Activated naive CD4-positive, alpha-beta T cell treated with Interleukin-2 at 50 U/mL for 16 hours (primary cell): ENCODE results near the gene BCOR.

Experiments used
- DNase-seq: peaks from one replicate; pipeline ENCODE4 v3.0.0-alpha.2; 2020

The BCOR gene

GRCh38 chrX:40097504-40098263 is at the start of gene BCOR:
TSS of gene BCOR (minus strand) at chrX:40097958. CDS start at chrX:40077929, 20,029 bp downstream.
- DNase-seq, result peak; percentile 75

GRCh38 chrX:40147126-40147952 is 49.6 kb upstream of the BCOR start:
- no peak for DNase-seq

GRCh38 chrX:40146262-40147125 is 48.7 kb upstream of the BCOR start:
- DNase-seq, result peak; percentile 31

- no peak for DNase-seq
Observed at GRCh38 chrX:40145923-40146261, 48.1 kb upstream of the BCOR start.

- no peak for DNase-seq
Observed at GRCh38 chrX:40145001-40145922, 47.5 kb upstream of the BCOR start.

- DNase-seq, result no peak
Observed at GRCh38 chrX:40144576-40144975, 46.8 kb upstream of the BCOR start.

- no peak for DNase-seq
Observed at GRCh38 chrX:40143987-40144386, 46.2 kb upstream of the BCOR start.

GRCh38 chrX:40143001-40143400 is 45.2 kb upstream of the BCOR start:
- no peak for DNase-seq

- no peak for DNase-seq
Observed at GRCh38 chrX:40142417-40142816, 44.7 kb upstream of the BCOR start.

- no peak for DNase-seq
Observed at GRCh38 chrX:40140706-40141499, 43.1 kb upstream of the BCOR start.

- DNase-seq, result no peak
Observed at GRCh38 chrX:40132751-40133150, 35.0 kb upstream of the BCOR start.

- no peak for DNase-seq
Observed at GRCh38 chrX:40131654-40132337, 34.0 kb upstream of the BCOR start.

GRCh38 chrX:40130207-40130606 is 32.4 kb upstream of the BCOR start:
- no peak for DNase-seq

- no peak for DNase-seq
Observed at GRCh38 chrX:40127052-40127451, 29.3 kb upstream of the BCOR start.

- no peak for DNase-seq
Observed at GRCh38 chrX:40122487-40122886, 24.7 kb upstream of the BCOR start.

- DNase-seq, result no peak
Observed at GRCh38 chrX:40121618-40122017, 23.9 kb upstream of the BCOR start.

GRCh38 chrX:40120838-40121580 is 23.3 kb upstream of the BCOR start:
- DNase-seq, result no peak

GRCh38 chrX:40117715-40118285 is 20.0 kb upstream of the BCOR start:
- DNase-seq, result no peak

GRCh38 chrX:40116925-40117324 is 19.2 kb upstream of the BCOR start:
- no peak for DNase-seq

GRCh38 chrX:40112996-40113395 is 15.2 kb upstream of the BCOR start:
- DNase-seq, result no peak
